PFSK-1 (cell line): ENCODE data around the gene ZSCAN23.

ENCODE experiments used
- FOXP2 ChIP-seq: optimal IDR thresholded peaks from 2 replicates; pipeline ENCODE3; 2011; ENCODE audit warnings: borderline replicate concordance, control low read depth, inconsistent platforms; ENCODE audit not compliant: insufficient read depth; ENCODE audit errors: extremely low read length, extremely low read depth
- POLR2AphosphoS5 ChIP-seq: IDR thresholded peaks from 2 replicates; pipeline ENCODE4 v1.6.1; 2012; ENCODE audit warnings: low read depth, mild to moderate bottlenecking, control low read depth, low read length, moderate library complexity
- REST ChIP-seq, 2 experiments: IDR thresholded peaks; 2 replicates each; pipeline versions ENCODE4 v1.6.1 to v1.8.0; 2011 to 2012; ENCODE audit warnings: low read depth in 2 of 2, low read length in 2 of 2, control low read depth in 1 of 2, inconsistent platforms in 1 of 2, mild to moderate bottlenecking in 1 of 2, moderate library complexity in 1 of 2; ENCODE audit not compliant: insufficient read depth in 1 of 2
- SIN3A ChIP-seq: IDR thresholded peaks from 2 replicates; pipeline ENCODE4 v1.6.1; 2012; ENCODE audit warnings: mild to moderate bottlenecking, low read length, moderate library complexity, borderline replicate concordance; ENCODE audit not compliant: insufficient read depth
- TAF1 ChIP-seq: IDR thresholded peaks from 2 replicates; pipeline ENCODE4 v1.6.1; 2012; ENCODE audit warnings: low read length, control low read depth, borderline replicate concordance; ENCODE audit not compliant: insufficient read depth

The ZSCAN23 gene

GRCh38 chr6:28478518-28478917, 35.2 kb upstream of the ZSCAN23 start:
- TF ChIP-seq TAF1 (no peak), FOXP2 (no peak), POLR2AphosphoS5 (no peak), REST (IDR thresholded peaks at IDR 0.05; ENCODE audit: insufficient read depth in 1 of 2, low read depth in 2 of 2, low read length in 2 of 2) (no peak), SIN3A (no peak)

- no peak for TF ChIP-seq SIN3A
- no peak for TF ChIP-seq POLR2AphosphoS5
- TF ChIP-seq REST (IDR thresholded peaks at IDR 0.05; ENCODE audit: insufficient read depth in 1 of 2, low read depth in 2 of 2, low read length in 2 of 2) = no peak
- TF ChIP-seq FOXP2 = no peak
- no peak for TF ChIP-seq TAF1
Observed at GRCh38 chr6:28474441-28475219, 31.3 kb upstream of the ZSCAN23 start.

GRCh38 chr6:28468056-28468455, 24.8 kb upstream of the ZSCAN23 start:
- TF ChIP-seq TAF1 (no peak), FOXP2 (no peak), SIN3A (no peak)

- TF ChIP-seq POLR2AphosphoS5 (no peak), SIN3A (no peak), REST (IDR thresholded peaks at IDR 0.05; ENCODE audit: insufficient read depth in 1 of 2, low read depth in 2 of 2, low read length in 2 of 2) (0 out of 4 replicates have a peak, but pooled peaks of 1 of the 2 experiments have one; percentile 27)
Observed at GRCh38 chr6:28462401-28462800, 19.1 kb upstream of the ZSCAN23 start.

- TF ChIP-seq REST (IDR thresholded peaks at IDR 0.05; ENCODE audit: insufficient read depth in 1 of 2, low read depth in 2 of 2, low read length in 2 of 2) (no peak), POLR2AphosphoS5 (no peak)
Observed at GRCh38 chr6:28458568-28458967, 15.3 kb upstream of the ZSCAN23 start.
